ENCODE data around the gene DHX40.

The DHX40 gene

DNA sequence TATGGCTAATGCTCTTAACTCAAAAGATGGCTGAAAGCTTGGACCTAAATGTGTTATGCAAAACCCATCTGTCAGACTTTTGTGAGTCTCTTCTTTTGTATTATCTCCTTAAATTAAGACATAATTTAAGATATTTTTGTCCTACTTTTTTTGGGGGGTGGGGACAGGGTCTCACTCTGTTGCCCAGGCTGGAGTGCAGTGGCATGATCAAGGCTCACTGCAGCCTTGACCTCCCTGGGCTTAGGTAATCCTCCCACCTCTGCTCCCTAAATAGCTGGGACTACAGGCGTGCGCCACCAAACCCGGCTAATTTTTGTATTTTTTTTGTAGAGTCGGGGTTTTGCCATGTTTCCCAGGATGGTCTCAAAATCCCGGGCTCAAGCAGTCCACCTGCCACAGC lies 61.3 kb downstream of the DHX40 start:
- peaks cover 3 to 5% (median 3%) of the 10 kb centered on the region in 4 experiments for H3K36me3 ChIP-seq (ENCODE audit: control insufficient read depth in 4 of 4, insufficient read depth in 4 of 4, low read length in 3 of 4)
- no peak overlapping the region for H3K27ac ChIP-seq (ENCODE audit: insufficient read depth in 1 of 2, low read depth in 1 of 2, low read length in 2 of 2, poor library complexity in 1 of 2, severe bottlenecking in 2 of 2)
- CTCF ChIA-PET, result no interaction called here
- peaks cover 10 to 54% (median 36%) of the 10 kb centered on the region in 4 experiments for H3K4me1 ChIP-seq (ENCODE audit: control extremely low read depth in 1 of 4, control insufficient read depth in 4 of 4, insufficient read depth in 4 of 4, low read length in 3 of 4)
- H3K27me3 ChIP-seq (replicated peaks in 2 of 5; ENCODE audit: control insufficient read depth in 4 of 5, insufficient read depth in 5 of 5, low read length in 4 of 5), result no peaks in the 10 kb centered on the region
- no peaks in the 10 kb centered on the region for H3K9me3 ChIP-seq (ENCODE audit: control extremely low read depth in 1 of 5, control insufficient read depth in 4 of 5, insufficient read depth in 2 of 5, low read depth in 1 of 5, low read length in 4 of 5)
- 90% methylated on average over 4 of the region's 5 CpGs for WGBS (ENCODE audit: insufficient coverage)
- no peak overlapping the region for H3K4me3 ChIP-seq (ENCODE audit: control insufficient read depth in 1 of 7, extremely low read depth in 1 of 7, insufficient read depth in 4 of 7, low read depth in 2 of 7, low read length in 6 of 7)
- POLR2A ChIA-PET, result no interaction called here
- DNase-seq, result no peak

DNA sequence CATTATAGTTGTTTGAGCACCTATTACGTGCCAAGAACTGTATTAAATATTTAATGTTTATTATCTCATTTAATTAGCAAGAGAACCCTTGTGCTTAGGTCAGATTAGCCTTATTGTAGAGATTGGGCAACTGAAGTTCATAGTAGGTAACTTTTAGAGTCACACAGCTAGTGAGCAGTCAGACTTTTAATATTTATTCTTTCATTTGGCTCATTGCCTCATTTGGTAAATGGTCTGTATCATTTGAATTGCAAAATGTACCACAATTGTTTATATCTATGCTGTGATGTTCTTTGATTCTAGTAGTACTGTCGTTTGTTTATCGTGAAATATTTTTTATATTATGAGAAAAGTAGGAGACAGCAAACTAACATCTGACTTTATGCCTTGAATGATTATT lies 61.9 kb downstream of the DHX40 start:
- peaks cover 3 to 5% (median 3%) of the 10 kb centered on the region in 4 experiments for H3K36me3 ChIP-seq (ENCODE audit: control insufficient read depth in 4 of 4, insufficient read depth in 4 of 4, low read length in 3 of 4)
- H3K4me1 ChIP-seq (ENCODE audit: control extremely low read depth in 1 of 4, control insufficient read depth in 4 of 4, insufficient read depth in 4 of 4, low read length in 3 of 4), result peaks cover 10 to 49% (median 31%) of the 10 kb centered on the region in 4 experiments
- CTCF ChIA-PET, result interaction anchor here (0.9 kb wide), 1 partner anchor 11 kb away, joined by 4 read pairs; no protein-coding TSS in a partner anchor
- no peaks in the 10 kb centered on the region for H3K27me3 ChIP-seq (replicated peaks in 2 of 5; ENCODE audit: control insufficient read depth in 4 of 5, insufficient read depth in 5 of 5, low read length in 4 of 5)
- no CpG with 5 or more reads among the region's 3 CpGs for WGBS (ENCODE audit: insufficient coverage)
- H3K9me3 ChIP-seq (ENCODE audit: control extremely low read depth in 1 of 5, control insufficient read depth in 4 of 5, insufficient read depth in 2 of 5, low read depth in 1 of 5, low read length in 4 of 5), result no peaks in the 10 kb centered on the region
- peak overlapping the region in 1 of 7 experiments; percentile 32 for H3K4me3 ChIP-seq (ENCODE audit: control insufficient read depth in 1 of 7, extremely low read depth in 1 of 7, insufficient read depth in 4 of 7, low read depth in 2 of 7, low read length in 6 of 7)
- peak in 1 of 3 donors; percentile 14 for DNase-seq
- H3K27ac ChIP-seq (ENCODE audit: insufficient read depth in 1 of 2, low read depth in 1 of 2, low read length in 2 of 2, poor library complexity in 1 of 2, severe bottlenecking in 2 of 2), result no peak overlapping the region
- POLR2A ChIA-PET, result interaction anchor here (1.0 kb wide), 1 partner anchor 8 kb away, joined by 3 read pairs; no protein-coding TSS in a partner anchor

DNA sequence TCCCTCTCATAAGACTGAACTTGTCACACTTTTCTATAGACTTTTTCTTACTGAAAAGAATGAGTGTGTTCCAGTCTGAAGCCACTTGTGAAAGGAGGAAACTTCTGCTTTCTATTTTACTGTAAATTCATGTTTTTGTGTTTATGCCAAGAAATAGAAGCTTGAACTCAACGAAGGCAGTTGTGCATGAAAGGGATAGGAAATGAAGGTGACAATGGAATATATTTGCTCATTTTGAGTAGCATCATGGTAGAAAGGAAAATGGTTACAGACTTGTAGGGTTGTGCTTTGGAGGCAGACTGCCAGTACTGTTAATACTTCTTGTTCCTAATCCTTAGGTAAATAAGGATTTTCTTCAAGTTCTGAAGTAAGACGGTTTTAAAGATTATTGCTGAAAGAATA lies 62.4 kb downstream of the DHX40 start:
- Histone ChIP-seq H3K9me3 (ENCODE audit: control extremely low read depth in 1 of 5, control insufficient read depth in 4 of 5, insufficient read depth in 2 of 5, low read depth in 1 of 5, low read length in 4 of 5) (no peaks in the 10 kb centered on the region), H3K4me3 (ENCODE audit: control insufficient read depth in 1 of 7, extremely low read depth in 1 of 7, insufficient read depth in 4 of 7, low read depth in 2 of 7, low read length in 6 of 7) (peak overlapping the region in 2 of 7 experiments; percentile 32 to 36), H3K4me1 (ENCODE audit: control extremely low read depth in 1 of 4, control insufficient read depth in 4 of 4, insufficient read depth in 4 of 4, low read length in 3 of 4) (peaks cover 10 to 44% (median 27%) of the 10 kb centered on the region in 4 experiments), H3K36me3 (ENCODE audit: control insufficient read depth in 4 of 4, insufficient read depth in 4 of 4, low read length in 3 of 4) (peaks cover 3 to 5% (median 3%) of the 10 kb centered on the region in 4 experiments), H3K27ac (ENCODE audit: insufficient read depth in 1 of 2, low read depth in 1 of 2, low read length in 2 of 2, poor library complexity in 1 of 2, severe bottlenecking in 2 of 2) (no peak overlapping the region), H3K27me3 (replicated peaks in 2 of 5; ENCODE audit: control insufficient read depth in 4 of 5, insufficient read depth in 5 of 5, low read length in 4 of 5) (no peaks in the 10 kb centered on the region)
- ChIA-PET CTCF (interaction anchor here (0.9 kb wide), 1 partner anchor 10 kb away, joined by 4 read pairs; no protein-coding TSS in a partner anchor), POLR2A (interaction anchor here (0.6 to 1.0 kb wide), 2 partner anchors 9 kb away, joined by 3 to 4 read pairs; no protein-coding TSS in a partner anchor)
- WGBS (ENCODE audit: insufficient coverage), result no CpG with 5 or more reads among the region's 2 CpGs
- DNase-seq, result peak in 2 of 3 donors; percentile 71 to 75

DNA sequence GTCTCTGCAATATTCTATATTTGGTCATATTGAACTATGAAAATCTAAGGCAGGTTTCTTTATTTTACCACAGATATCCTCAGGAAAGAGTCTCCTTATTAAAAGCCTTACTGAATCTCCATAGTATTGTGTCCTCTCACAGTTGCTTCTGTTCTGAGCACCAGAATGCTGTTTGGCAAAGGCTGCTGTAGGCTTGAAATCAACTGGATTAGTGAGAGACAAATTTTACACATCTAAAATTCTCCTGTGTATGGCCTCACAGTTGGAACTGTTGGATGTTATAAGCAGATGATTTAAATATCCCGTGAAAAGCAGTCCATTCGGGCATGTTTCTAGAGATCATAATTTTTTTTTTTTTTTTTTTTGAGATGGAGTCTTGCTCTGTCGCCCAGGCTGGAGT lies 63.8 kb downstream of the DHX40 start:
- ChIA-PET POLR2A (interaction anchor here (0.6 to 0.9 kb wide), 2 partner anchors 9 to 10 kb away, joined by 3 to 4 read pairs; partner anchors contain the start of gene CLTC), CTCF (no interaction called here)
- peaks cover 10 to 36% (median 26%) of the 10 kb centered on the region in 4 experiments for H3K4me1 ChIP-seq (ENCODE audit: control extremely low read depth in 1 of 4, control insufficient read depth in 4 of 4, insufficient read depth in 4 of 4, low read length in 3 of 4)
- H3K4me3 ChIP-seq (ENCODE audit: control insufficient read depth in 1 of 7, extremely low read depth in 1 of 7, insufficient read depth in 4 of 7, low read depth in 2 of 7, low read length in 6 of 7), result no peak overlapping the region
- no CpG with 5 or more reads among the region's 3 CpGs for WGBS (ENCODE audit: insufficient coverage)
- peak overlapping the region in 1 of 2 experiments; percentile 15 for H3K27ac ChIP-seq (ENCODE audit: insufficient read depth in 1 of 2, low read depth in 1 of 2, low read length in 2 of 2, poor library complexity in 1 of 2, severe bottlenecking in 2 of 2)
- H3K9me3 ChIP-seq (ENCODE audit: control extremely low read depth in 1 of 5, control insufficient read depth in 4 of 5, insufficient read depth in 2 of 5, low read depth in 1 of 5, low read length in 4 of 5), result no peaks in the 10 kb centered on the region
- peaks cover 0 to 5% (median 3%) of the 10 kb centered on the region in 4 experiments for H3K36me3 ChIP-seq (ENCODE audit: control insufficient read depth in 4 of 4, insufficient read depth in 4 of 4, low read length in 3 of 4)
- DNase-seq, result no peak
- no peaks in the 10 kb centered on the region for H3K27me3 ChIP-seq (replicated peaks in 2 of 5; ENCODE audit: control insufficient read depth in 4 of 5, insufficient read depth in 5 of 5, low read length in 4 of 5)

DNA sequence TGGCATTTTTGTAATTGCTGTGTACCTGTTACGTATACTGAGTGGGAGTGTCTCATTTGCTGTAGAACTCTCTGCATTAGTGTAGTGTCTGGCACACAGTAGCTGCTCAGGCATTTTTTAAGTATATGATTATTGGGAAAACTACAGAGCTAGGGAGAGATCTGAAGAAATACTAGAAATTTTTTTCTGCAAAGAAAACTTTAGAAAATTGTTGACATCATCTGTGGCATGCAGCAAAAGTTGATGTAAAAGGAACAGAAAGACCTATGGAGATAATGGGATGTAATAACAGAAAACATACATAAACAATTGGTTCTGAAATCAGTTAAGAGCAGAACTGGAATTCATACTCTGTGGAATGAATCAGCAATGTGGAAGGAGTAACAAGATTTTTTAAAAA lies 65.9 kb downstream of the DHX40 start:
- ChIA-PET POLR2A (no interaction called here), CTCF (interaction anchor here (0.5 kb wide), 1 partner anchor 97 kb away, joined by 3 read pairs; no protein-coding TSS in a partner anchor)
- DNase-seq, result no peak
- Histone ChIP-seq H3K9me3 (ENCODE audit: control extremely low read depth in 1 of 5, control insufficient read depth in 4 of 5, insufficient read depth in 2 of 5, low read depth in 1 of 5, low read length in 4 of 5) (no peaks in the 10 kb centered on the region), H3K4me1 (ENCODE audit: control extremely low read depth in 1 of 4, control insufficient read depth in 4 of 4, insufficient read depth in 4 of 4, low read length in 3 of 4) (peaks cover 10 to 34% (median 27%) of the 10 kb centered on the region in 4 experiments), H3K27ac (ENCODE audit: insufficient read depth in 1 of 2, low read depth in 1 of 2, low read length in 2 of 2, poor library complexity in 1 of 2, severe bottlenecking in 2 of 2) (no peak overlapping the region), H3K27me3 (replicated peaks in 2 of 5; ENCODE audit: control insufficient read depth in 4 of 5, insufficient read depth in 5 of 5, low read length in 4 of 5) (no peaks in the 10 kb centered on the region), H3K36me3 (ENCODE audit: control insufficient read depth in 4 of 4, insufficient read depth in 4 of 4, low read length in 3 of 4) (peaks cover 3 to 5% (median 4%) of the 10 kb centered on the region in 4 experiments), H3K4me3 (ENCODE audit: control insufficient read depth in 1 of 7, extremely low read depth in 1 of 7, insufficient read depth in 4 of 7, low read depth in 2 of 7, low read length in 6 of 7) (no peak overlapping the region)
- 100% methylated on average over 1 of the region's 1 CpG for WGBS (ENCODE audit: insufficient coverage)

DNA sequence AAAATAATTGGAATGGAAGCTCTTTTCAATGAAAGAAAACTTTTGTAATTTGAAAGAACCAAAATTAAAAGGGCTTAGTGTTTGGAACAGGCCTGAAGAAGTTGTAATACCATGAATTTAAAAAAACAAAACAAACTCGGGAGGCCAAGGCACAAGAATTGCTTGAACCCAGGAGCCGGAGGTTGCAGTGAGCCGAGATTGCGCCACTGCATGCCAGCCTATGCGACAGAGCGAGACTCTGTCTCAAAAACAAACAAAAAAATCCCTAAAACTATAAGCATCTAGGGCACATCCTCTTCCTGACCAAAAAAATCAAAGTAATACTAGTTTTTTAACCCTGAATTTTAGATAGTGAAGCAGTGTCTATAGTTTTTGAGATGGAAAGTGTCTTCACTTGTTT lies 67.0 kb downstream of the DHX40 start:
- CTCF ChIA-PET, result no interaction called here
- no peak for DNase-seq
- H3K4me1 ChIP-seq (ENCODE audit: control extremely low read depth in 1 of 4, control insufficient read depth in 4 of 4, insufficient read depth in 4 of 4, low read length in 3 of 4), result peaks cover 7 to 22% (median 18%) of the 10 kb centered on the region in 4 experiments

DNA sequence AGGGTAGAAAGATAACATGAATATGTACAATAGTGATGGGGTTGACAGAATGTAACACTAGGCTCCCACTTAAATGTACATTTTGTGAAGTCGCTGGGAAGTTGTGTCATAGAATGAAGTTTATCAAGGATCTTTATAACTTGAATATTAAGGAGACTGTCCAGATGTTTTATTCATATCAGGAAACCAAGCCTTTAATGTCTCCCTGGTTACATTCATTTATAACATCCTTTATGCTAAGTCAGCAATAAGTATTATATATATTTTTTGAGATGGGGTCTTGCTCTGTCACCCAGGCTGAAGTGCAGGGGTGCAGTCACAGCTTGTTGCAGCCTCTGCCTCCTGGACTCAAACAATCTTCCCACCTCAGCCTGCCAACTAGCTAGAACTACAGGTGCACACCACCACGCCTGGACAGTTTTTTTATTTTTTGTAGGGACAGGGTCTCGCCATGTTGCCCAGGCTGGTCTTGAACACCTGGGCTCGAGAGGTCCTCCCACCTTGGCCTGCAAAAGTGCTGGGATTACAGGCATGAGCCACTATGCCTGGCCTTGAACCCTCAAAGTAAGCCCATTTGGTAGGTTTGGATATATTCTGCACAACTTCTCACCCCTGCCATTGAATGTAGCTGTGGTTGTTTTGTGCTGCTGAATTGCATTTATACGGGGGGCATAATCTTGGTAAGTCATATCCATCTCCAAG lies 68.4 kb downstream of the DHX40 start:
- Histone ChIP-seq H3K36me3 (ENCODE audit: control insufficient read depth in 4 of 4, insufficient read depth in 4 of 4, low read length in 3 of 4) (peaks cover 2 to 5% (median 3%) of the 10 kb centered on the region in 4 experiments), H3K9me3 (ENCODE audit: control extremely low read depth in 1 of 5, control insufficient read depth in 4 of 5, insufficient read depth in 2 of 5, low read depth in 1 of 5, low read length in 4 of 5) (no peaks in the 10 kb centered on the region), H3K27ac (ENCODE audit: insufficient read depth in 1 of 2, low read depth in 1 of 2, low read length in 2 of 2, poor library complexity in 1 of 2, severe bottlenecking in 2 of 2) (no peak overlapping the region), H3K4me3 (ENCODE audit: control insufficient read depth in 1 of 7, extremely low read depth in 1 of 7, insufficient read depth in 4 of 7, low read depth in 2 of 7, low read length in 6 of 7) (no peak overlapping the region), H3K27me3 (replicated peaks in 2 of 5; ENCODE audit: control insufficient read depth in 4 of 5, insufficient read depth in 5 of 5, low read length in 4 of 5) (no peaks in the 10 kb centered on the region), H3K4me1 (ENCODE audit: control extremely low read depth in 1 of 4, control insufficient read depth in 4 of 4, insufficient read depth in 4 of 4, low read length in 3 of 4) (peaks cover 0 to 11% (median 5%) of the 10 kb centered on the region in 4 experiments)
- WGBS (ENCODE audit: insufficient coverage), result 100% methylated on average over 2 of the region's 5 CpGs
- DNase-seq, result no peak
- POLR2A ChIA-PET, result no interaction called here
- CTCF ChIA-PET, result interaction anchor here (1.3 to 1.8 kb wide), 2 partner anchors 12 to 119 kb away, joined by 3 read pairs; no protein-coding TSS in a partner anchor

More for the DNA sequence above, 67.0 kb downstream of the DHX40 start:
- no peaks in the 10 kb centered on the region for H3K9me3 ChIP-seq (ENCODE audit: control extremely low read depth in 1 of 5, control insufficient read depth in 4 of 5, insufficient read depth in 2 of 5, low read depth in 1 of 5, low read length in 4 of 5)
- POLR2A ChIA-PET, result interaction anchor here (0.6 to 1.1 kb wide), 2 partner anchors 8 to 931 kb away, joined by 3 to 6 read pairs; no protein-coding TSS in a partner anchor
- H3K36me3 ChIP-seq (ENCODE audit: control insufficient read depth in 4 of 4, insufficient read depth in 4 of 4, low read length in 3 of 4), result peaks cover 3 to 5% (median 4%) of the 10 kb centered on the region in 4 experiments
- no peak overlapping the region for H3K4me3 ChIP-seq (ENCODE audit: control insufficient read depth in 1 of 7, extremely low read depth in 1 of 7, insufficient read depth in 4 of 7, low read depth in 2 of 7, low read length in 6 of 7)
- no peak overlapping the region for H3K27ac ChIP-seq (ENCODE audit: insufficient read depth in 1 of 2, low read depth in 1 of 2, low read length in 2 of 2, poor library complexity in 1 of 2, severe bottlenecking in 2 of 2)
- no CpG with 5 or more reads among the region's 6 CpGs for WGBS (ENCODE audit: insufficient coverage)
- no peaks in the 10 kb centered on the region for H3K27me3 ChIP-seq (replicated peaks in 2 of 5; ENCODE audit: control insufficient read depth in 4 of 5, insufficient read depth in 5 of 5, low read length in 4 of 5)
